Panc1 (cell line): ENCODE measurements around the gene PFN4. TPM values are rescaled to one million over a fixed set of nuclear protein-coding genes. Genes with fewer than 3 reads are reported as not detected.

Experiments used
- ATAC-seq: fragments of 200-7000 bp; cut with Tn5 transposase; 2 replicates; pipeline ENCODE4 v1.9.1; 2020; ENCODE audit warnings: mild to moderate bottlenecking, moderate library complexity
- BruUV-seq: library from RNA; stranded (reverse); fragments of 400-500 nt; replicated peaks from 2 replicates; lab custom pipeline; 2021; lab: Mats Ljungman, UMichigan
- CTCF ChIA-PET: fragments of 300-600 bp; sonication (Branson Sonifier 250); formaldehyde crosslinking; loops from one replicate; lab custom pipeline; 2022; ENCODE audit warnings: antibody characterized with exemption; lab: Charles Lee
- POLR2A ChIA-PET: fragments of 300-600 bp; sonication (Branson Sonifier 250); formaldehyde crosslinking; loops from one replicate; lab custom pipeline; 2022; ENCODE audit warnings: antibody characterized with exemption; lab: Charles Lee
- DNase-seq: peaks from one replicate; pipeline ENCODE4 v3.0.0-alpha.2; 2010; ENCODE audit warnings: low read depth, low spot score
- H3K27ac ChIP-seq: 2 replicates; pipeline ENCODE4 v1.5.1; 2011; ENCODE audit warnings: mild to moderate bottlenecking, low read length, inconsistent platforms
- H3K27me3 ChIP-seq: fragments of 200-500 bp; sonication (Bioruptor generic); 2 replicates; pipeline ENCODE4 v1.6.0; 2014; ENCODE audit warnings: low read length, inconsistent platforms; ENCODE audit not compliant: control insufficient read depth, insufficient read depth
- H3K36me3 ChIP-seq: fragments of 200-500 bp; sonication (Bioruptor generic); 2 replicates; pipeline ENCODE4 v1.5.1; 2014; ENCODE audit warnings: inconsistent platforms, mild to moderate bottlenecking, low read length, moderate library complexity; ENCODE audit not compliant: control insufficient read depth, insufficient read depth
- H3K4me1 ChIP-seq: 2 replicates; pipeline ENCODE4 v1.5.1; 2011; ENCODE audit warnings: inconsistent platforms, mild to moderate bottlenecking, low read length, moderate library complexity; ENCODE audit not compliant: control insufficient read depth, insufficient read depth
- H3K4me3 ChIP-seq, 2 experiments: 2 replicates each; pipeline ENCODE4 v1.5.1; 2011 to 2012; ENCODE audit warnings: low read depth in 2 of 2, low read length in 2 of 2, mild to moderate bottlenecking in 2 of 2, inconsistent platforms in 1 of 2, moderate library complexity in 1 of 2
- H3K9me3 ChIP-seq: fragments of 200-500 bp; sonication (Bioruptor generic); 2 replicates; pipeline ENCODE4 v1.5.1; 2014; ENCODE audit warnings: low read depth, mild to moderate bottlenecking, inconsistent platforms, low read length, moderate library complexity; ENCODE audit not compliant: control insufficient read depth, insufficient read depth
- CTCF ChIP-seq: fragments of 450-650 bp; IDR thresholded peaks from 2 replicates; pipeline ENCODE4 v1.5.1; 2017; ENCODE audit warnings: mild to moderate bottlenecking
- POLR2AphosphoS5 ChIP-seq: IDR thresholded peaks from 2 replicates; pipeline ENCODE4 v1.6.1; 2012; ENCODE audit warnings: mild to moderate bottlenecking, low read depth, low read length, moderate library complexity
- REST ChIP-seq, 2 experiments: IDR thresholded peaks; 2 replicates each; pipeline ENCODE4 v1.6.1; 2011 to 2012; ENCODE audit warnings: low read depth in 2 of 2, control low read depth in 1 of 2, low read length in 1 of 2, mild to moderate bottlenecking in 1 of 2, moderate library complexity in 1 of 2; ENCODE audit not compliant: insufficient read depth in 1 of 2
- SIN3A ChIP-seq: IDR thresholded peaks from 2 replicates; pipeline ENCODE4 v1.6.1; 2012; ENCODE audit warnings: low read depth, mild to moderate bottlenecking, low read length, moderate library complexity, borderline replicate concordance; ENCODE audit not compliant: insufficient read depth
- TCF7L2 ChIP-seq: IDR thresholded peaks from 2 replicates; pipeline ENCODE4 v1.6.1; 2011; ENCODE audit warnings: mild to moderate bottlenecking, low read depth, low read length, inconsistent platforms
- in situ Hi-C: cut with HindIII; loops from 2 replicates; pipeline ENCODE4 v1.10.0; 2016; ENCODE audit warnings: low sequenced_read_pairs, low pct_unique_long_range_greater_than_20kb
- intact Hi-C: fragments of 100-400 bp; cut with micrococcal nuclease; formaldehyde crosslinking; loops from one replicate; pipeline ENCODE4 v1.10.0; 2022; ENCODE audit not compliant: unreplicated experiment
- total RNA-seq: library from RNA; stranded (reverse); gene quantifications from one replicate; pipeline ENCODE4 v1.2.1, GENCODE V29; 2021; ENCODE audit not compliant: unreplicated experiment

The PFN4 gene
- total RNA-seq, 1 experiment from 2014 or later, result 1.3 TPM

- ATAC-seq (peak; percentile 24), DNase-seq (no peak)
- CTCF ChIA-PET, result no interaction called here
- intact Hi-C loops, result no loop called here
- Histone ChIP-seq H3K4me1 (peaks cover 12% of the 10 kb centered on the region), H3K36me3 (no peaks in the 10 kb centered on the region), H3K4me3 (peak overlapping the region; percentile 82 to 95), H3K27me3 (no peaks in the 10 kb centered on the region), H3K9me3 (no peaks in the 10 kb centered on the region), H3K27ac (peak overlapping the region; percentile 95)
- BruUV-seq, result no TSS peak
- in situ Hi-C loops, result no loop called here
- TF ChIP-seq POLR2AphosphoS5, result no peak
- TF ChIP-seq TCF7L2, result no peak
- TF ChIP-seq CTCF, result no peak
- no peak for TF ChIP-seq REST (IDR thresholded peaks at IDR 0.05; ENCODE audit: insufficient read depth in 1 of 2, low read depth in 2 of 2, low read length in 1 of 2)
- no peak for TF ChIP-seq SIN3A
- POLR2A ChIA-PET, result interaction anchor here (0.6 kb wide), 2 partner anchors 15 to 673 kb away, joined by 3 to 9 read pairs; no protein-coding TSS in a partner anchor
These were observed 917 bp upstream of the PFN4 start for GRCh38 chr2:24123922-24124580.

GRCh38 chr2:24122366-24123194 lies 554 bp downstream of the PFN4 start:
- POLR2A ChIA-PET, result interaction anchor here (0.7 kb wide), 1 partner anchor 57 kb away, joined by 4 read pairs; no protein-coding TSS in a partner anchor
- TSS peak; percentile 94 for BruUV-seq
- in situ Hi-C loops (no loop called here), intact Hi-C loops (no loop called here)
- CTCF ChIA-PET, result no interaction called here
- no peaks in the 10 kb centered on the region for H3K9me3 ChIP-seq
- DNase-seq, result no peak
- H3K36me3 ChIP-seq, result no peaks in the 10 kb centered on the region
- no peaks in the 10 kb centered on the region for H3K27me3 ChIP-seq
- peaks cover 12% of the 10 kb centered on the region for H3K4me1 ChIP-seq
- peak overlapping the region; percentile 82 to 95 for H3K4me3 ChIP-seq
- peak overlapping the region; percentile 97 for H3K27ac ChIP-seq
- no peak for TF ChIP-seq REST (IDR thresholded peaks at IDR 0.05; ENCODE audit: insufficient read depth in 1 of 2, low read depth in 2 of 2, low read length in 1 of 2)
- TF ChIP-seq TCF7L2, result no peak
- no peak for TF ChIP-seq POLR2AphosphoS5
- TF ChIP-seq CTCF, result no peak
- no peak for TF ChIP-seq SIN3A
- no peak for ATAC-seq
